H9 (cell line): Measurements from ENCODE around the gene SYT11. TPM values are rescaled to one million over a fixed set of nuclear protein-coding genes. Genes with fewer than 3 reads are reported as not detected.
"Not testable (repeated sequence)": the region's sequence is repeated elsewhere in the genome, so short reads cannot be mapped to it uniquely, and the experiment has no call there.

Experiments used
- DNase-seq: peaks from one replicate; pipeline ENCODE4 v3.0.0-alpha.2; 2017
- H2AFZ ChIP-seq: one replicate; pipeline ENCODE4 v1.6.1; 2013; ENCODE audit warnings: mild to moderate bottlenecking, low read length, control low read depth, moderate library complexity
- H2AK5ac ChIP-seq: 2 replicates; pipeline ENCODE4 v1.6.1; 2013; ENCODE audit warnings: low read length, control low read depth, mixed read lengths; ENCODE audit not compliant: insufficient read length
- H2BK120ac ChIP-seq: one replicate; pipeline ENCODE4 v1.6.1; 2013; ENCODE audit warnings: low read depth, mild to moderate bottlenecking, low read length, control low read depth, inconsistent platforms; ENCODE audit not compliant: poor library complexity, severe bottlenecking
- H2BK12ac ChIP-seq: 2 replicates; pipeline ENCODE4 v1.6.1; 2013; ENCODE audit warnings: low read length, control low read depth, mixed read lengths, low read depth; ENCODE audit not compliant: insufficient read length
- H2BK15ac ChIP-seq: 2 replicates; pipeline ENCODE4 v1.6.1; 2013; ENCODE audit warnings: low read depth, low read length, control low read depth
- H2BK20ac ChIP-seq: one replicate; pipeline ENCODE4 v1.6.1; 2013; ENCODE audit warnings: low read depth, mild to moderate bottlenecking, low read length, control low read depth, inconsistent platforms; ENCODE audit not compliant: poor library complexity, severe bottlenecking
- H2BK5ac ChIP-seq: 2 replicates; pipeline ENCODE4 v1.6.1; 2013; ENCODE audit warnings: low read length, control low read depth, mixed read lengths; ENCODE audit not compliant: insufficient read length
- H3K14ac ChIP-seq: 2 replicates; pipeline ENCODE4 v1.6.1; 2013; ENCODE audit warnings: low read length, control low read depth; ENCODE audit not compliant: insufficient read depth
- H3K18ac ChIP-seq: 2 replicates; pipeline ENCODE4 v1.6.1; 2013; ENCODE audit warnings: low read depth, mild to moderate bottlenecking, mixed read lengths, low read length, control low read depth; ENCODE audit not compliant: insufficient read length
- H3K23ac ChIP-seq: 2 replicates; pipeline ENCODE4 v1.6.1; 2013; ENCODE audit warnings: low read length, control low read depth, mixed read lengths, low read depth; ENCODE audit not compliant: insufficient read length
- H3K23me2 ChIP-seq: 2 replicates; pipeline ENCODE4 v1.6.1; 2013; ENCODE audit warnings: low read depth, mild to moderate bottlenecking, mixed read lengths, low read length, control low read depth; ENCODE audit not compliant: insufficient read length, poor library complexity, severe bottlenecking
- H3K27ac ChIP-seq: 2 replicates; pipeline ENCODE4 v1.5.1; 2013; ENCODE audit warnings: low read length, control low read depth, mixed read lengths, low read depth; ENCODE audit not compliant: insufficient read length
- H3K27me3 ChIP-seq: 2 replicates; pipeline ENCODE4 v1.6.1; 2013; ENCODE audit warnings: low read length, control low read depth, inconsistent platforms; ENCODE audit not compliant: insufficient read depth
- H3K4ac ChIP-seq: 2 replicates; pipeline ENCODE4 v1.6.1; 2013; ENCODE audit warnings: low read depth, mild to moderate bottlenecking, control low read depth, inconsistent platforms, low read length, moderate library complexity
- H3K4me1 ChIP-seq: 2 replicates; pipeline ENCODE4 v1.6.1; 2013; ENCODE audit warnings: low read length, control low read depth, inconsistent platforms; ENCODE audit not compliant: insufficient read depth
- H3K4me2 ChIP-seq: 2 replicates; pipeline ENCODE4 v1.6.1; 2013; ENCODE audit warnings: low read length, control low read depth, mixed read lengths; ENCODE audit not compliant: insufficient read length, insufficient read depth
- H3K56ac ChIP-seq: 2 replicates; pipeline ENCODE4 v1.6.1; 2013; ENCODE audit warnings: low read depth, mild to moderate bottlenecking, mixed read lengths, low read length, control low read depth; ENCODE audit not compliant: insufficient read length
- H3K79me1 ChIP-seq: 2 replicates; pipeline ENCODE4 v1.6.1; 2013; ENCODE audit warnings: low read depth, mild to moderate bottlenecking, moderate library complexity, low read length, control low read depth, inconsistent platforms; ENCODE audit not compliant: insufficient read depth, poor library complexity, severe bottlenecking
- H3K79me2 ChIP-seq: 2 replicates; pipeline ENCODE4 v1.6.1; 2013; ENCODE audit warnings: low read length, control low read depth, inconsistent platforms; ENCODE audit not compliant: insufficient read depth
- H3K9ac ChIP-seq: 2 replicates; pipeline ENCODE4 v1.6.1; 2013; ENCODE audit warnings: low read length, control low read depth, mixed read lengths; ENCODE audit not compliant: insufficient read length; ENCODE audit errors: extremely low read depth
- H3K9me3 ChIP-seq: one replicate; pipeline ENCODE4 v1.6.1; 2013; ENCODE audit warnings: low read depth, low read length, inconsistent platforms; ENCODE audit not compliant: control insufficient read depth
- H3T11ph ChIP-seq: one replicate; pipeline ENCODE4 v1.6.1; 2013; ENCODE audit warnings: mild to moderate bottlenecking, low read length, control low read depth, inconsistent platforms
- H4K20me1 ChIP-seq: one replicate; pipeline ENCODE4 v1.6.1; 2013; ENCODE audit not compliant: control insufficient read depth, insufficient read length, insufficient read depth
- H4K5ac ChIP-seq: 2 replicates; pipeline ENCODE4 v1.6.1; 2013; ENCODE audit warnings: low read depth, mild to moderate bottlenecking, mixed read lengths, low read length, control low read depth; ENCODE audit not compliant: insufficient read length
- H4K8ac ChIP-seq: replicated peaks from 2 replicates; pipeline ENCODE4 v1.6.1; 2013; ENCODE audit warnings: low read length, control low read depth, mixed read lengths, low read depth; ENCODE audit not compliant: insufficient read length
- H4K91ac ChIP-seq: 2 replicates; pipeline ENCODE4 v1.6.1; 2013; ENCODE audit warnings: low read depth, mild to moderate bottlenecking, moderate library complexity, mixed read lengths, low read length, control low read depth; ENCODE audit not compliant: insufficient read length
- H3K27ac Mint-ChIP-seq, 3 experiments: 2 replicates in 2 of 3; 3 replicates in 1 of 3; pipeline ENCODE4 v1.8.0; 2020 to 2021; ENCODE audit warnings: mixed read lengths in 3 of 3, mild to moderate bottlenecking in 1 of 3, moderate library complexity in 1 of 3
- H3K27me3 Mint-ChIP-seq: 2 replicates; pipeline ENCODE4 v1.8.0; 2021; ENCODE audit warnings: low read depth, mild to moderate bottlenecking, moderate library complexity, mixed read lengths
- H3K36me3 Mint-ChIP-seq, 3 experiments: 2 replicates in 2 of 3; 3 replicates in 1 of 3; pipeline ENCODE4 v1.8.0; 2020 to 2021; ENCODE audit warnings: low read depth in 3 of 3, mixed read lengths in 3 of 3; ENCODE audit not compliant: insufficient read depth in 1 of 3
- H3K4me1 Mint-ChIP-seq, 2 experiments: 2 replicates each; pipeline ENCODE4 v1.8.0; 2020; ENCODE audit warnings: mixed read lengths in 2 of 2
- H3K4me3 Mint-ChIP-seq, 2 experiments: 2 replicates in 1 of 2; 3 replicates in 1 of 2; pipeline ENCODE4 v1.8.0; 2020 to 2021; ENCODE audit warnings: mild to moderate bottlenecking in 2 of 2, mixed read lengths in 2 of 2, moderate library complexity in 1 of 2
- H3K9me3 Mint-ChIP-seq, 2 experiments: 2 replicates in 1 of 2; 3 replicates in 1 of 2; pipeline ENCODE4 v1.8.0; 2020; ENCODE audit warnings: mild to moderate bottlenecking in 2 of 2, mixed read lengths in 2 of 2, moderate library complexity in 1 of 2
- WGBS: extraction: QIAGEN DNeasy Blood & Tissue Kit; methylation state at CpG from one replicate; pipeline ENCODE4 v1.1.7; 2013; ENCODE audit warnings: missing lambda C conversion rate, low lambda C conversion rate, mixed read lengths; ENCODE audit not compliant: insufficient read length; ENCODE audit errors: extremely low coverage; 5-methylcytosine and 5-hydroxymethylcytosine counted together
- total RNA-seq: library from RNA; stranded (reverse); gene quantifications from 2 replicates; pipeline ENCODE4 v1.2.1, GENCODE V29; 2021

Gene SYT11
- total RNA-seq, 1 experiment from 2014 or later = 0.28 TPM

DNA sequence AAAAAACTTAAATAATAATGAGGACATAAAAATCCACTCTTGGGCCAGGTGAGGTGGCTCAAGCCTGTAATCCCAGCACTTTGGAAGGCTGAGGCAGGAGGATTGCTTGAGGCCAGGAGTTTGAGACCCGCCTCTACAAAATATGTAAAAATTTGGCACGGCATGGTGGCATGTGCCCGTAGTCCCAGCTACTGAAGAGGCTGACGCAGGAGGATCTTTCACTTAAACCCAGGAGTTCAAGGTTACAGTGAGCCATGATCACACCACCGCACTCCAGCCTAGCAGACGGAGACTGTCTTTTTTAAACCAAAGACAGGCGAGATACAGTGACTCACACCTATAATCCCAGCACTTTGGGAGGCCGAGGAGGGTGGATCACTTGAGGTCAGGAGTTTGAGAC is 37.1 kb downstream of the SYT11 start:
- H3K27me3 Mint-ChIP-seq, H3K79me1 ChIP-seq, H3K4me2 ChIP-seq, H3K79me2 ChIP-seq, H3K14ac ChIP-seq, H3T11ph ChIP-seq, H3K27ac ChIP-seq, H2BK120ac ChIP-seq, H4K5ac ChIP-seq, H3K23ac ChIP-seq, H3K23me2 ChIP-seq, H4K20me1 ChIP-seq, H2AK5ac ChIP-seq, H3K4ac ChIP-seq, H4K91ac ChIP-seq, H4K8ac ChIP-seq, H2BK12ac ChIP-seq, H2BK20ac ChIP-seq, H3K4me1 Mint-ChIP-seq, H3K4me1 ChIP-seq, H3K9me3 Mint-ChIP-seq, H3K56ac ChIP-seq, H3K9ac ChIP-seq, H2AFZ ChIP-seq, H3K27me3 ChIP-seq, H3K9me3 ChIP-seq, DNase-seq, H3K18ac ChIP-seq, H3K4me3 Mint-ChIP-seq, H2BK5ac ChIP-seq, H2BK15ac ChIP-seq: not testable (repeated sequence)
- peak overlapping the region in 1 of 3 experiments; percentile 59; a peak in 1 of 7 replicates for H3K27ac Mint-ChIP-seq
- no CpG with 5 or more reads among the region's 8 CpGs for WGBS
- H3K36me3 Mint-ChIP-seq = peaks cover 17 to 39% (median 38%) of the 10 kb centered on the region in 3 experiments; a peak in 6 of 7 replicates
